Measurements from ENCODE around the gene LTN1.

GRCh38 chr21:28960245-28960644 is 32.4 kb downstream of the LTN1 start:
- TF ChIP-seq EGR1 (IDR thresholded peaks at IDR 0.05; ENCODE audit: low read depth) (no peak), CTCF (IDR thresholded peaks at IDR 0.05 in 2 of 3, conservative IDR thresholded peaks at IDR 0.05 in 1 of 3; ENCODE audit: borderline replicate concordance in 1 of 3, insufficient read depth in 1 of 3, low read depth in 2 of 3, low read length in 2 of 3) (no peak), FOSL1 (IDR thresholded peaks at IDR 0.05; ENCODE audit: low read depth) (no peak), POLR2AphosphoS5 (IDR thresholded peaks at IDR 0.05; ENCODE audit: low read depth, low read length) (no peak), EZH2 (IDR thresholded peaks at IDR 0.05) (no peak), SIN3A (IDR thresholded peaks at IDR 0.05; ENCODE audit: low read depth) (no peak), POLR2A (IDR thresholded peaks at IDR 0.05; ENCODE audit: borderline replicate concordance, extremely low read depth, insufficient read depth, insufficient read length) (no peak)
- TF ChIP-seq, protein P1, sequence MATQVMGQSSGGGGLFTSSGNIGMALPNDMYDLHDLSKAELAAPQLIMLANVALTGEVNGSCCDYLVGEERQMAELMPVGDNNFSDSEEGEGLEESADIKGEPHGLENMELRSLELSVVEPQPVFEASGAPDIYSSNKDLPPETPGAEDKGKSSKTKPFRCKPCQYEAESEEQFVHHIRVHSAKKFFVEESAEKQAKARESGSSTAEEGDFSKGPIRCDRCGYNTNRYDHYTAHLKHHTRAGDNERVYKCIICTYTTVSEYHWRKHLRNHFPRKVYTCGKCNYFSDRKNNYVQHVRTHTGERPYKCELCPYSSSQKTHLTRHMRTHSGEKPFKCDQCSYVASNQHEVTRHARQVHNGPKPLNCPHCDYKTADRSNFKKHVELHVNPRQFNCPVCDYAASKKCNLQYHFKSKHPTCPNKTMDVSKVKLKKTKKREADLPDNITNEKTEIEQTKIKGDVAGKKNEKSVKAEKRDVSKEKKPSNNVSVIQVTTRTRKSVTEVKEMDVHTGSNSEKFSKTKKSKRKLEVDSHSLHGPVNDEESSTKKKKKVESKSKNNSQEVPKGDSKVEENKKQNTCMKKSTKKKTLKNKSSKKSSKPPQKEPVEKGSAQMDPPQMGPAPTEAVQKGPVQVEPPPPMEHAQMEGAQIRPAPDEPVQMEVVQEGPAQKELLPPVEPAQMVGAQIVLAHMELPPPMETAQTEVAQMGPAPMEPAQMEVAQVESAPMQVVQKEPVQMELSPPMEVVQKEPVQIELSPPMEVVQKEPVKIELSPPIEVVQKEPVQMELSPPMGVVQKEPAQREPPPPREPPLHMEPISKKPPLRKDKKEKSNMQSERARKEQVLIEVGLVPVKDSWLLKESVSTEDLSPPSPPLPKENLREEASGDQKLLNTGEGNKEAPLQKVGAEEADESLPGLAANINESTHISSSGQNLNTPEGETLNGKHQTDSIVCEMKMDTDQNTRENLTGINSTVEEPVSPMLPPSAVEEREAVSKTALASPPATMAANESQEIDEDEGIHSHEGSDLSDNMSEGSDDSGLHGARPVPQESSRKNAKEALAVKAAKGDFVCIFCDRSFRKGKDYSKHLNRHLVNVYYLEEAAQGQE (IDR thresholded peaks at IDR 0.05; ENCODE audit: low read depth) = no peak

Data from HCT116 (cell line).